HepG2 (cell line): ENCODE measurements around the gene GHRH. TPM values are rescaled to one million over a fixed set of nuclear protein-coding genes. Genes with fewer than 3 reads are reported as not detected.
A peak's percentile ranks its signal among the peaks of the same experiment; 100 is the strongest.

Experiments
- ATAC-seq: fragments of 200-7000 bp; cut with Tn5 transposase; 3 replicates; pipeline ENCODE4 v1.9.1; 2020; ENCODE audit warnings: mild to moderate bottlenecking, moderate library complexity
- BruUV-seq: library from RNA; stranded (reverse); fragments of 400-500 nt; replicated peaks from 2 replicates; lab custom pipeline; 2021; lab: Mats Ljungman, UMichigan
- CTCF ChIA-PET: fragments of 300-600 bp; formaldehyde crosslinking; extraction: SDS; loops from one replicate; lab custom pipeline; 2021; ENCODE audit warnings: low total read pairs, inconsistent platforms, low intra/inter-chr PET ratio; lab: Yijun Ruan, JAX
- POLR2A ChIA-PET: fragments of 350-600 bp; sonication (Branson Sonifier 250); formaldehyde crosslinking; loops from one replicate; lab custom pipeline; 2020; ENCODE audit warnings: antibody characterized with exemption, inconsistent platforms; lab: Yijun Ruan, JAX
- DNase-seq: peaks from one replicate; pipeline ENCODE4 v3.0.0-alpha.2; 2015; ENCODE audit warnings: low spot score
- FAIRE-seq: peaks from 3 replicates; lab custom pipeline; 2011; peaks lifted over from hg19 to GRCh38; lab: Jason Lieb, UNC
- H2AFZ ChIP-seq: one replicate; pipeline ENCODE4 v1.6.1; 2011; ENCODE audit warnings: low read length, inconsistent platforms
- H3K27ac ChIP-seq: fragments of 300-600 bp; 3 replicates; pipeline ENCODE4 v1.8.0; 2011; ENCODE audit warnings: mixed run types, mild to moderate bottlenecking, mixed read lengths, low read length, inconsistent platforms; ENCODE audit not compliant: insufficient read depth; ENCODE audit errors: extremely low read length
- H3K27me3 ChIP-seq, 2 experiments: fragments of 200-600 bp in 1 of 2; 2 replicates in 1 of 2; 3 replicates in 1 of 2; pipeline versions ENCODE4 v1.6.0 to v1.8.0; 2011; ENCODE audit warnings: low read length in 2 of 2, mild to moderate bottlenecking in 2 of 2, moderate library complexity in 2 of 2, inconsistent platforms in 1 of 2; ENCODE audit not compliant: insufficient read depth in 2 of 2, control insufficient read depth in 1 of 2
- H3K36me3 ChIP-seq, 2 experiments: fragments of 200-600 bp in 1 of 2; replicated peaks in 1 of 2; 2 replicates in 1 of 2; 3 replicates in 1 of 2; pipeline versions ENCODE4 v1.5.1 to v1.8.0; 2011; ENCODE audit warnings: low read length in 2 of 2, inconsistent platforms in 1 of 2; ENCODE audit not compliant: insufficient read depth in 2 of 2, control insufficient read depth in 1 of 2
- H3K4me1 ChIP-seq: 2 replicates; pipeline ENCODE4 v1.5.1; 2012; ENCODE audit warnings: low read length, inconsistent platforms; ENCODE audit not compliant: insufficient read depth
- H3K4me2 ChIP-seq: 2 replicates; pipeline ENCODE4 v1.6.0; 2011; ENCODE audit warnings: low read depth, low read length, inconsistent platforms
- H3K4me3 ChIP-seq, 3 experiments: fragments of 200-600 bp in 1 of 3; sonication (generic), shearing (Covaris generic) in 1 of 3; replicated peaks in 1 of 3; 2 replicates each; pipeline ENCODE4 v1.5.1; 2011 to 2016; ENCODE audit warnings: low read length in 3 of 3, inconsistent platforms in 2 of 3, low read depth in 2 of 3, mild to moderate bottlenecking in 2 of 3, control low read depth in 1 of 3, mixed read lengths in 1 of 3; ENCODE audit not compliant: insufficient read depth in 1 of 3
- H3K79me2 ChIP-seq: one replicate; pipeline ENCODE4 v1.6.1; 2011; ENCODE audit warnings: low read length, inconsistent platforms; ENCODE audit not compliant: insufficient read depth
- H3K9ac ChIP-seq: 2 replicates; pipeline ENCODE4 v1.6.0; 2011; ENCODE audit warnings: mild to moderate bottlenecking, low read depth, low read length, inconsistent platforms; ENCODE audit not compliant: insufficient read depth
- H3K9me3 ChIP-seq: 2 replicates; pipeline ENCODE4 v1.5.1; 2012; ENCODE audit warnings: mild to moderate bottlenecking, low read length
- H4K20me1 ChIP-seq: 2 replicates; pipeline ENCODE4 v1.6.0; 2011; ENCODE audit warnings: inconsistent platforms, mild to moderate bottlenecking, low read length, moderate library complexity; ENCODE audit not compliant: insufficient read depth
- ELF4 ChIP-seq: sonication (generic); formaldehyde crosslinking; IDR thresholded peaks from 2 replicates; pipeline ENCODE4 v1.5.0; 2020; ENCODE audit warnings: missing genetic modification reagents, mild to moderate bottlenecking, moderate library complexity, borderline replicate concordance
- GABPB1 ChIP-seq: IDR thresholded peaks from 2 replicates; pipeline ENCODE4 v1.6.1; 2016; ENCODE audit warnings: mild to moderate bottlenecking, missing genetic modification reagents, moderate library complexity, missing compliant biosample characterization
- KDM3A ChIP-seq: IDR thresholded peaks from 2 replicates; pipeline ENCODE4 v1.6.1; 2018; ENCODE audit warnings: low read depth, missing compliant biosample characterization
- KLF12 ChIP-seq: sonication (generic); formaldehyde crosslinking; IDR thresholded peaks from 2 replicates; pipeline ENCODE4 v1.4.0; 2020; ENCODE audit warnings: missing genetic modification reagents, borderline replicate concordance
- MED1 ChIP-seq: sonication (generic); formaldehyde crosslinking; IDR thresholded peaks from 2 replicates; pipeline ENCODE4 v1.4.0; 2020; ENCODE audit warnings: missing genetic modification reagents
- ONECUT2 ChIP-seq: sonication (generic); formaldehyde crosslinking; IDR thresholded peaks from 2 replicates; pipeline ENCODE4 v1.4.0; 2020; ENCODE audit warnings: missing genetic modification reagents
- PATZ1 ChIP-seq: sonication (generic); formaldehyde crosslinking; IDR thresholded peaks from 2 replicates; pipeline ENCODE4 v1.4.0; 2020; ENCODE audit warnings: missing genetic modification reagents
- PRDM15 ChIP-seq: sonication (generic); formaldehyde crosslinking; IDR thresholded peaks from 2 replicates; pipeline ENCODE4 v1.4.0; 2020; ENCODE audit warnings: missing genetic modification reagents
- RFXAP ChIP-seq: sonication (generic); formaldehyde crosslinking; IDR thresholded peaks from 2 replicates; pipeline ENCODE4 v1.4.0; 2020; ENCODE audit warnings: missing genetic modification reagents, borderline replicate concordance
- SAP130 ChIP-seq: IDR thresholded peaks from 2 replicates; pipeline ENCODE4 v1.6.1; 2016; ENCODE audit warnings: low read depth
- SOX6 ChIP-seq, 2 experiments: fragments of 450-650 bp in 1 of 2; sonication (generic) in 1 of 2; formaldehyde crosslinking in 1 of 2; IDR thresholded peaks; 2 replicates each; pipeline versions ENCODE4 v1.4.0 to v1.6.1; 2017 to 2020; ENCODE audit warnings: antibody characterized with exemption in 1 of 2, mild to moderate bottlenecking in 1 of 2, missing genetic modification reagents in 1 of 2
- TOPORS ChIP-seq: sonication (generic); formaldehyde crosslinking; IDR thresholded peaks from 2 replicates; pipeline ENCODE4 v1.8.0; 2023; ENCODE audit warnings: mild to moderate bottlenecking, missing genetic modification reagents
- ZNF3 ChIP-seq: IDR thresholded peaks from 2 replicates; pipeline ENCODE4 v1.7.0; 2017; ENCODE audit warnings: inconsistent platforms
- ZNF34 ChIP-seq: sonication (generic); formaldehyde crosslinking; IDR thresholded peaks from 2 replicates; pipeline ENCODE4 v1.4.0; 2020; ENCODE audit warnings: mild to moderate bottlenecking, missing genetic modification reagents, borderline replicate concordance
- ZNF776 ChIP-seq: sonication (generic); formaldehyde crosslinking; IDR thresholded peaks from 2 replicates; pipeline ENCODE4 v1.4.0; 2020; ENCODE audit warnings: mild to moderate bottlenecking, missing genetic modification reagents
- ZNF841 ChIP-seq: sonication (generic); formaldehyde crosslinking; IDR thresholded peaks from 2 replicates; pipeline ENCODE4 v1.8.1; 2023; ENCODE audit warnings: missing genetic modification reagents, borderline replicate concordance
- WGBS: methylation state at CpG from one replicate; pipeline ENCODE4 v1.1.6; 2017; ENCODE audit warnings: low lambda C conversion rate; 5-methylcytosine and 5-hydroxymethylcytosine counted together
- in situ Hi-C: cut with HindIII; loops from 2 replicates; pipeline ENCODE4 v1.10.0; 2017; ENCODE audit warnings: low pct_unique_long_range_greater_than_20kb; ENCODE audit not compliant: extremely low pct_ligation_motif_present
- intact Hi-C: fragments of 100-400 bp; cut with micrococcal nuclease; formaldehyde crosslinking; loops from one replicate; pipeline ENCODE4 v1.10.0; 2022; ENCODE audit not compliant: unreplicated experiment
- polyA plus RNA-seq, 8 experiments: library from polyadenylated mRNA; depleted of rRNA in 3 of 8; stranded (reverse) in 7 of 8; unstranded in 1 of 8; fragments of >200 nt; fragmentation: Illumina TruSeq in 4 of 8; extraction: Trizol in 4 of 8; gene quantifications; 2 replicates each; pipeline versions ENCODE4 v1.2.1 to v1.2.3, GENCODE V29; 2011 to 2016; ENCODE audit warnings: low read depth in 4 of 8, missing spikeins in 1 of 8, mixed read lengths in 1 of 8; ENCODE audit not compliant: insufficient read depth in 1 of 8
- total RNA-seq, 5 experiments: library from RNA; depleted of rRNA; stranded (reverse); fragments of >200 nt; fragmentation: Illumina TruSeq; extraction: Trizol; gene quantifications; 2 replicates each; pipeline ENCODE4 v1.2.3, GENCODE V29; 2016; ENCODE audit warnings: low read depth in 1 of 5
- TF ChIP-seq, protein P1 (sequence below): sonication (generic); formaldehyde crosslinking; IDR thresholded peaks from 2 replicates; pipeline ENCODE4 v1.8.1; 2023; ENCODE audit warnings: mild to moderate bottlenecking, missing genetic modification reagents

The GHRH gene
- total and polyA plus RNA-seq, 2 of the 13 experiments (the other 11 are each of a cell fraction or from before 2014, with no cell fraction given), result not detected

DNA sequence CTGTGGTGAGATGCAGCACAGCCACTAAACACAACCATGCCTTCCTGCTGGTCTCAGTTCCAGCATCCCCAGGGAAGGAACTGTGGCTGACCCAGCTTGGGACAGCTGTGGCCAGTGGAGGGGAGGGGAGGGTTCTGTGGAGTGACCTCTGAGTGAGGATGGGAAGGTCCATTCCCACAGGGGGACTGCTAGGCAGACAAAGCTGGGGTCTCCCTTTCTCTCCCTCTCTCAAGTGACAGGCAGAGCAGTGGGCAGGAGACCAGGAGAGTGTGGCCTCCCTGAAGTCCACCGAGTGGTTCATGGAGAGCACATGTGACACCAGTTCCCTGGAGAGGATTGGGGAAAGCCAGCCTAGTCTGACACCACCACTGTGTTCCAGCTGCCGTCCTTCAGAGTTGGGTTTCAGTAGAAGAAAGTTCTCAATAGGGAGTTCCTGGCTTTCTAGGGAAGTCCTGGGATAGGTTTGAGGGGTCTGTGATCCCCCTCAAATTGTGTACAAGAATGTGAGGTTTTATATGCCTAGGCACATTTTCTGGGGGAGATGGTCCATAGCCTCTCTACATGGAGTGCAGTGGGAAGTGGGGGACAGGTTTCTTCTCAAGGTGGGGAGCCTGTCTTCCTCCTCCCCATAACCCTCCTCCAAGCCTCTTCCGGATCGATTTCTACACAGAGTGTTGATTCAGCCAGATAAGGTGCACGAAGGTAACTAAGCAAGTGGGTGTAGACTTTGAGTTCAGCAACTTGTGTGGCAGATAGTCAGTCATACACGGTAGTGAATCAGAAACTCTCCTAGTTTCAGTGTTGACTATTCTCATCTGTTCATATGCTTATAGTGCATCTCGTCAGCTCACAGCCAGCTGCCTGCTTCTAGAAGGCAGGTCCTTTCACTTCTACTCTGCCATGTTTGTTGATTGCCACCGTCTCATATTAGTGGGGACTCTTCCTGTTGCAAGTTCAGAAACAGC lies 46.8 kb upstream of the GHRH start:
- peaks cover 20% of the 10 kb centered on the region for H3K4me1 ChIP-seq
- H3K36me3 ChIP-seq, result peaks cover 12 to 34% of the 10 kb centered on the region in 2 experiments
- no peak overlapping the region; the same call in 1 of the 2 replicates for H3K4me2 ChIP-seq
- FAIRE-seq (peak; percentile 52), ATAC-seq (peak; percentile 63), DNase-seq (no peak)
- H3K9me3 ChIP-seq, result no peaks in the 10 kb centered on the region
- no peaks in the 10 kb centered on the region for H4K20me1 ChIP-seq
- no peaks in the 10 kb centered on the region for H3K27me3 ChIP-seq
- BruUV-seq, result no TSS peak
- peak overlapping the region; percentile 25 for H3K27ac ChIP-seq
- ChIA-PET CTCF (no interaction called here), POLR2A (interaction anchor here (0.7 to 1.3 kb wide), 2 partner anchors 15 to 24 kb away, joined by 3 read pairs; no protein-coding TSS in a partner anchor)
- in situ Hi-C loops (no loop called here), intact Hi-C loops (no loop called here)
- H2AFZ ChIP-seq, result no peak overlapping the region
- 64% methylated on average over 8 of the region's 8 CpGs for WGBS
- no peak overlapping the region for H3K9ac ChIP-seq
- no peak overlapping the region for H3K4me3 ChIP-seq
- peaks cover 2% of the 10 kb centered on the region for H3K79me2 ChIP-seq
- TF ChIP-seq ZNF776 (CRISPR knock-in tag) (no peak), KDM3A (CRISPR knock-in tag) (0 out of 2 replicates have a peak, but pooled peaks have one; percentile 23), ZNF34 (CRISPR knock-in tag) (no peak), GABPB1 (CRISPR knock-in tag) (no peak), MED1 (0 out of 2 replicates have a peak, but pooled peaks have one; percentile 20), TOPORS (CRISPR knock-in tag) (no peak), ZNF841 (0 out of 2 replicates have a peak, but pooled peaks have one; percentile 34), ZNF3 (0 out of 2 replicates have a peak, but pooled peaks have one; percentile 51), PATZ1 (CRISPR knock-in tag) (peak; percentile 59), RFXAP (CRISPR knock-in tag) (0 out of 2 replicates have a peak, but pooled peaks have one; percentile 31), KLF12 (CRISPR knock-in tag) (no peak), SAP130 (CRISPR knock-in tag) (0 out of 2 replicates have a peak, but pooled peaks have one; percentile 27), PRDM15 (CRISPR knock-in tag) (no peak), SOX6 (IDR thresholded peaks at IDR 0.05) (no peak), SOX6 (CRISPR knock-in tag; IDR thresholded peaks at IDR 0.05) (no peak), ONECUT2 (CRISPR knock-in tag) (peak; percentile 86), ELF4 (CRISPR knock-in tag) (no peak)
- TF ChIP-seq, protein P1, sequence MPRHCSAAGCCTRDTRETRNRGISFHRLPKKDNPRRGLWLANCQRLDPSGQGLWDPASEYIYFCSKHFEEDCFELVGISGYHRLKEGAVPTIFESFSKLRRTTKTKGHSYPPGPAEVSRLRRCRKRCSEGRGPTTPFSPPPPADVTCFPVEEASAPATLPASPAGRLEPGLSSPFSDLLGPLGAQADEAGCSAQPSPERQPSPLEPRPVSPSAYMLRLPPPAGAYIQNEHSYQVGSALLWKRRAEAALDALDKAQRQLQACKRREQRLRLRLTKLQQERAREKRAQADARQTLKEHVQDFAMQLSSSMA (CRISPR knock-in tag), result no peak
